ENCODE data around the gene ZC2HC1C.
"Not testable (repeated sequence)": the region's sequence is repeated elsewhere in the genome, so short reads cannot be mapped to it uniquely, and the experiment has no call there.

Gene ZC2HC1C

DNA sequence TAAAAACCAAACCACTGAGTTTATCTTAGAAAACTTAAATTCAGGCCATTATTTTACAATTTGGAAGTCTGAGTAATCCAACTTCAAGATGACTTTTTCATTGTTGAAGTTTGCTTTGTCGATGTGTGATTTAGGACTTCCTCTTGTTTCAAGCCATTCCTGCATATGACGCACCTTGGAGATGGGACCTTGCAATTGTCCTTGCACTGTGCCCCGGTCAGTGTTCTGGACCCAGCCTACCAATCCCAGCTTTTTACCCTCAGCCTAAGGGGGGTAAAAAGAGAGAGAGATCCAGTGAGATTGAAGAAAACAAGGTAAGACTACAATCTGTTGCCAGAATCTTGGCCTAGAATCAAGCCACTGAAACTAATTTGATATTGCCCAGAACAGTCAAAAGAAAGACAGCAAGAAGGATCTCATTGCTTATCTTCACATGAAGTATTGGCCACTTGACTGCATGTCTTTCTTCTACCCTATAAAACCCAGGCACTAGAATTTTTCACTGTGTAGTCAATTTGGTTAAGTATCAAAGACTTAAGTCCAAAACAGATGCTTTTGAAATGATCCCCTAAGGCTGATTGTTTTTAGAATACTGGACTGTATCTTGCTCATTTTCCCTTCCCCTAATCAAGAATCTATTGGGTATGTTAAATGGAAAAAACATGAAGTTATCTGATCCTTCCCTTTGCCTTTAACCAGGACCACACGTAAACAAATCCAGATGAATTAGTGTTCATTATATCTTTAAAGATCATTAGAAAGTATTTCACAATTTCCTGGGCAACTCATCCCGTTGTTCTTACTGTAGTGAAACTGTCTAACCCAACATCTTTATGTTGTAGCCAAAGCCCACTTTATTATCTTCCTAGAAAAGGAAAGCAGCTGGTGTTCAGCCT is 15.8 kb upstream of the ZC2HC1C start:
- peak; percentile 69 for FAIRE-seq
- DNase-seq (ENCODE audit: insufficient read length, low spot score) = no peak

DNA sequence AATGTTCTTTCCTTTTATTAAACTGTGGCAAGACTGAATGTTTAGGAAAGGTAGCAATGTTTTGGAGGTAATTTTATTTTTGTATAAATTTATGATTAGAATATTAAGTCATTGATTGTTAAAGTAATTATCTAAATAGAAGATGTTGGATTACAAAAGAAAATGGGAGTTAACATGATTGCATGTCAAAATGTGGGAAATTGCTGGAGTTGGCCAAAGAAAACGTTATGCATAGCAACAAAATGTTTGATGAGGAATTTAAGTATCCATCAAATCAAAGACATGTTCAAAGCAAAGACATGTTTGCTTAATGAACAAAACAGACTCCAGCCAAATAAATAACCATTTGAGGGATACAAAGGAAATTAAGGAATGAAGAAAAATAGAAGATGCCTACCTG is 15.0 kb upstream of the ZC2HC1C start:
- peak; percentile 69 for FAIRE-seq

DNA sequence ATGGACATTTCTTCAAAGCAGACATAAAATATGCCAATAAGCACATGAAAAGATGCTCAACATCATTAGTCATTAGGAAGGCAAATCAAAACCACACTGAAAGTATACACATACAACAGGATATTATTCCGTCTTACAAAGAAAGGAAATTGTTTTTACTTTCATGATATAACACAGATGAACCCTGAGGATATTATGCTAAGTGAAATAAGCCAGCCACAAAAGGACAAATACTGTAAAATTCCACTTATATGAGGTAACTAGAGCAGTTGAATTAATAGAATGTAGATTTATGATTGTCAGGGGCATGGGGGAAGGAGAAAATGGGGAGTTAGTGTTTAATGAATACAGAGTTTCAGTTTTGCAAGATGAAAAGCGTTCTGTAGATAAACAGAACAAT is 9.8 kb upstream of the ZC2HC1C start:
- FAIRE-seq = peak; percentile 60
- no peak for DNase-seq (ENCODE audit: insufficient read length, low spot score)

More for the DNA sequence above, 15.0 kb upstream of the ZC2HC1C start:
- no peak for DNase-seq (ENCODE audit: insufficient read length, low spot score)

DNA sequence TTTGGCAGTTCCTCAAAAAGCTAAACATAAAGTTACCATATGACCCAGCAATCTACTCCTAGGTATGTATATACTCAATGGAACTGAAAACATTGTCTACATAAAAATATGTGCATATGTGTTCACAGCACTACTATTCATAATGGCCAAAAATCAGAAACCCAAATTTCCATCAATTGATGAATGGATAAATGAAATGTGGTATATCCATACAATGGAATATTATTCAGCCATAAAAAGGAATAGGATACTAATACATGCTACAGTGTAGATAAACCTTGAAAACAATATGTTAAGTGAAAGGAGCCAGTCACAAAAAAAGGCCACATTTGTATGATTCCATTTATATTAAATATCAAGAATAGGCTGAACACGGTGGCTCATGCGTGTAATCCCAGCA is 9.0 kb upstream of the ZC2HC1C start:
- no peak for FAIRE-seq
- DNase-seq (ENCODE audit: insufficient read length, low spot score) = no peak

DNA sequence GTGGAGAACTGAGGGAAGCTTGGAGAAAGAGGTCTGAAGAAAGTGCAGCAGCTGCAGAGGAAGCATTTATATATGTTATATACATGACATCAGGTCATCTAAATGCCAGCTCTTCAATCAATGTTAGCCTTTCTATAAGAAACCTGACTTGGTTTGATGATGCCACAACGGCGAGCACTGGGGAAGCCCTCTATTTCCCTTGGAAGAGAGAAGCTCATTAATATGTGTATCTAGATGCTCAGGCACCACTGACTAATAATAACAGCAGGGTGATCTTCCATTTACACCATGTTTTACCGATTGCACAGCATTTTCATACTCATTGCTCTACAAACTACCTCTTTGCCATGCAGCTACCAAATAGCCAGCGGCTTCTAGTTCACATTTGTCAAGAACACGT is 6.4 kb upstream of the ZC2HC1C start:
- FAIRE-seq (no peak), DNase-seq (ENCODE audit: insufficient read length, low spot score) (no peak)

DNA sequence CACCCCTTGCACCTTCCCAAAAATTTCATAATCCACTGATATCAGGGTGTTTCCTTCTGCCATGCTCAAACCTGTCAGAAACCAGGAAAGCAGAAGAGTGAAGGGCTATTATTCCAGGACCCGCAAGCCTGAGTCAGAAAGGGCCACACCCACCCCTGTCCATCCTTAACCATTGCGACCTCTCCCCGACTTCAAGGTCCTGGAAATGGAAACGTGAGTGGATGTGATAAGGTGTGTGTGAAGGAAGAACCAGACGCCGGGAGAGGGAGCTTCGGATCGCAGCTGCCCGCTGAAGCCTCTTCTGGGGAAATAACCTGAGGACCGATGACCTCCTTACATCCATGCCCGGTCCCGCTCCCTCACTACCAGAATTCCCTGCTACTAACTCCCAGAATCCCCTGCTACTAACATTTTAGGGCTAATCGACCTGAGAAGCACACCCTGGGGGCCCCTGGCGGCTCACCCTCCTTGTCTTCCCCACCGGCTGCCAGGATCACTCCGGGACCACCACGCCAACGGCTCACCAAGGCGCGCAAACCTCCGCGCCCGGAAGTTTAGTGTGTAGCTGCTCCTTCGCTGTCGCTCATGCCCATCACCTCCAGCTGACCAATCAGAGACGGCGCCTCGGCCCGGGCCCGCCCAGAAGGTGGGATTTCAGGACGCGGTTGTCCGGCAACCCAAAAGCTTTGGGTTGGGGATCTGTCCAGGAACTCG is 5.8 kb upstream of the ZC2HC1C start, which contains the start of gene ACYP1:
Gene ACYP1, minus strand, starts transcription at position 534 of the 714 bp plus-strand sequence. Its CDS starts 471 bp downstream, at position 63.
- peak; percentile 100 for DNase-seq (ENCODE audit: insufficient read length, low spot score)
- peak; percentile 99 for FAIRE-seq

DNA sequence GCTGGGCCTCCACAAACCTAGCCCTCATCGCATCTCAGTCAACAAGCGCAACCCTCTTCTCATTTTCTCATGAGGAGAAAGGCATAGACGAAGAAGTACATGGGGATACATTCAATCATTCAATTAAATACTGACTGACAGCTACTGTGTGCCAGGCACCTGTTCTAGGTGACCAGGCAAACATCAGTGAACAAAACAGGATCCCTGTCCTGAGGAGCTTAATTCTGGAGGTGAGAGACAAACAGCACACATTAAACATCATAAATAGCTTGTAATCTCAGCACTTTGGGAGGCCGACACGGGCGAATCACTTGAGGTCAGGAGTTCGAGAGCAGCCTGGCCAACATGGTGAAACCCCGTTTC is 5.3 kb upstream of the ZC2HC1C start:
- FAIRE-seq = no peak
- no peak for DNase-seq (ENCODE audit: insufficient read length, low spot score)

DNA sequence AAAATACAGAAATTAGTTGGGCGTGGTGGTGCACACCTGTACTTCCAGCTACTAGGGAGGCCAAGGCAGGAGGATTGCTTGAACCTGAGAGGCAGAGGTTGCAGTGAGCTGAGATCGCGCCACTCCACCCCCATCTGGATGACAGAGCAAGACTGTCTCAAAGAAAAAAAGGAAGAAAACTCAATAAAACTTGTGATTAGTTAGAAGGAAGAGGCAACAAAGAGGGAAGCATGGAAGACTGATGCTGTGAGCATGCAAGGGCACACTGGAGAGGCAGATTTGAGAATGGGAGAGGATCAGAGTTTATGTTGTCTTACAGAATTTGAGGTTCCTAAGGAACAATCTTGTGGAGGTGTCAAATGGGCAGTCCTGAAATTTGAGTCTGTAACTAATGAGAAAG is 2.8 kb upstream of the ZC2HC1C start:
- FAIRE-seq (no peak), DNase-seq (ENCODE audit: insufficient read length, low spot score) (no peak)

DNA sequence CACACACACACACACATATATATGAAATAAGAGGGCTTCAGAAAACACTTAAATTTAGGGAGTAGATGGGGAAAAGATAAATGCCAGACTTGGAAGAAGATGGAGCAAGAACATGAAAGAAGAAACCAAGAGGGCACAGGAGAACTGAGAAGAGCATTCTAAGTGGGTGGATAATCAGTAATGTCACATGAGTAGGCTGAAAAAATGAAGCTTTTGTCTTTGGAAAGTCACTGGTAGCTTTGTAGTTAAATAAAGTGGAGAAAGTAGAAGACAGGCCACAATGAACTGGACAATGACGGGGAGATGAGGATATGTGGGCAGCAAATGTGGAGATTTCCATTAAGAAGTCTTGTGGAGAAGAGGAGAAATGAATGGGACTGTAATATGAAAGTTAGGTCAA is 2.2 kb upstream of the ZC2HC1C start:
- FAIRE-seq = no peak
- DNase-seq (ENCODE audit: insufficient read length, low spot score) = no peak

DNA sequence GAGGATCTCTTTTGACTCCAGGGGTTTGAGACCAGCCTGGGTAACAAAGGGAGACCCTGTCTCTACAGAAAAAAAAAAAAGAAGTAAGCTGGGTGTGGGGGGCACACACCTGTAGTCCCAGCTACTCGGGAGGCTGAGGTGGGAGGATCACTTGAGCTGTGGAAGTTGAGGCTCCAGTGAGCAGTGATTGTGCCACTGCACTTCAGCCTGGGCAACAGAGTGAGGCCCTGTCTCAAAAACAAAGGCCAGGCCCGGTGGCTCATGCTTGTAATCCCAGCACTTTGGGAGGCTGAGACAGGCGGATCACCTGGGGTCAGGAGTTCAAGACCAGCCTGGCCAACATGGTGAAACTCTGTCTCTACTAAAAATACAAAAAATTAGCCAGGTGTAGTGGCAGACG is 1.7 kb upstream of the ZC2HC1C start:
- not testable (repeated sequence) for FAIRE-seq; DNase-seq (ENCODE audit: insufficient read length, low spot score)

DNA sequence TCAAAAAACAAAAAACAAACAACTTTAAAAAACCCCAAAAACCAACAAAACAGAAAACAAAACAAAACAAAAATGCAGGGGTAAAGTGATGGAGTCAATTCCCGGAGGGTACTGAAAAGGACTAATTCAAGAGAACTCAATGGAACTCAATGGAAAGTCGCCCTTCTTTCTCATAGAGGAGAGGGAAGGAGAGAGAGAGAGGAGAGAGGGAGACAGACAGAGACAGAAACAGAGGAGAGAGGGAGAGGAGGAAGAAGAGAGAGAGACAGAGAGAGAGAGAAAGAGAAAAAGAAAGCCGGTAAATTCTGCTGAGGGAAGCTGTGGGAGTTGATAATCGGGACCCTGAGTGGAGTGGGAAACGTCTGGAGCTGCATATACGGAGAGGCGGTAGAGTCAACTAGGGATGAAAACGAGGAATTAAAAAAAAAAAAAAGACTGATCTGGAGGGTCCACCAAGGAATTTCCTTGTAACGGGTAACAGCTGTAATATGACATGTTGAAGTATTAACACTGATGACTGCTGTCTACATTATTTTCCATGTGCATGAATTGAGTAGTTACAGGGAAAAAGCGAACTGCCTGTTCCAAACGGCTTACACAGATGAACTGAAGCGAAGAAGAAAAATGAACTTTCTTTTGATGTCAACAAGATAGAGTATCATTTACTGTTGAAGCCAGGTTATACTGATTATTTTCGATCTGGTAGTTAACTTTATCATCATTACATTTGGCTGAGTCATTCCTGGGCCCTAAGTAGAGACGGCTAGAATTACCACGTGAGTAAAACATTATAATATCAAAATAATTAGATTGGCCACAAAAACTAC is 934 bp upstream of the ZC2HC1C start:
- no peak for DNase-seq (ENCODE audit: insufficient read length, low spot score)
- FAIRE-seq = no peak

DNA sequence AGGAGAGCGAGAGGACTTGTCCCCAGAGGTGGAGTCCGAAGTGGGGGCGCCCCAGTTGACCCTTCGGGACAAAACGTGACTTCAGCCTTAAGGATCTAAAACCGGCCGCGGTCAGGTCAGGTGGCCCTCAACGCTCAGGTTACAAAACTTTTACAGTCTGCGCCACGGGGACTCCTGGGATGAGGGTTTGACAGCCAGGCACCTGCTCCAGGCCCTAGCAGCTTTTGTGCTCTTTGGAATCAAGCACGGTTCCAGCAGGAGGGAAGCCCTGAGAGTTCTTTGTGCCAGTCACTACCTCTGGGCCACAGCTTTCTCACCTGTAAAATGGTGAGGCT is 337 bp downstream of the ZC2HC1C start:
- FAIRE-seq = no peak
- no peak for DNase-seq (ENCODE audit: insufficient read length, low spot score)

DNA sequence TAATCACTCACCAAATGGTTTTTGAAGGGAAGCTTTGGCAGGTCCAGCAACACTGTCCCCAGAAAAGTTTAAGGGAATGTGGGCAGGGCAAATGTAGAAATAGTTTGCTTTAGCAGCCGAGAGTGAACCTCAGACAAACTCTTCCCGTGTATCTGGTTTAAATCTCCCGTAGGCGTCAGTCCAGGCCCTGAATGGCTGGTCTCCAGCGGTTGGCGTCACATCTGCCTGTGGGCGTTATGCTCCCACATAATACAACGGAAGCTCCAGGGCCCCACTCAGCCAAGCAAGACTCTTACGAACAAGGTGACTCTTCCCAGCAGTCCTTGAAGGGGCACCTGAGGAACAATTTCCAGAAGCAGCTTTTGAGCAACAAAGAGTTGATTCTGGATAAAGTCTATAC is 942 bp downstream of the ZC2HC1C start:
- no peak for FAIRE-seq
- no peak for DNase-seq (ENCODE audit: insufficient read length, low spot score)

DNA sequence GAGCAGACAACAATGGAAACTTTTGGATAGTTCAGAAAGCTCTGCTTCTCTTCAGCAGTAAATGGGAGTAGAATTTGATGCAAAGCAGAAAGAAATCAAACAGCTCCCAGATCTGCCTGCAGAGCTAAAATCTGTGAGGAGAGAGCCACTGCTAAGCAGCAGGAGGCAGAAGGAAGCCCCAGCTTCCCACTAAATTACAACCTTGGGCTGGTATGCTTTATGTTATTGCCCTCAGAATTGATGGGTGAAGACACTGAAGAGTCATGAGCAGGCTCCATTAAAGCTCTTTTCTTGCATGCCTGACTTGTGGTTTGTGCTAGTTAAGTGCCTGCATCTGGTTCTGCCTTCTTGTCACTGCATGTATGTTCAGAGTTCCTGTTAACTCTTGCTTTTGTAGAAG is 8.4 kb downstream of the ZC2HC1C start:
- FAIRE-seq (peak; percentile 31), DNase-seq (ENCODE audit: insufficient read length, low spot score) (no peak)

DNA sequence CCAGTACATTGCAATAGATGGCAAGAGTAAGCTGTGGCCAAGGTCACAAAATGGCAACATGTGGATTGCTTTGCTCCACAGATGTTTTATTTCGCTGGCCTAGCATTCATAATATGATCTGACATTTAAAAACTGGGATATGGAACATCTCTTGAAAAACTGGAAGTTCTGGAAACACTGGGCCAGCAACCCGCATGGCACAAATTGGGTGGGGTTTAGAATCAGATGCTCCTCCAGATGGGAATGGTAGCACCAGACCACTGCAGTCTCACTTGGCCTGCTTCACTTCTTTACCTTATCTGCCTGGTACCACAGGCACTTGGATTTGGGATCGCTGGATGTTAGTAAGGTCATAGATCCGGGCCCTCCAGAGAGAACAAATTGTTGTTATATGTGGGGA is 10.1 kb downstream of the ZC2HC1C start:
- no peak for DNase-seq (ENCODE audit: insufficient read length, low spot score)
- FAIRE-seq = peak; percentile 73

DNA sequence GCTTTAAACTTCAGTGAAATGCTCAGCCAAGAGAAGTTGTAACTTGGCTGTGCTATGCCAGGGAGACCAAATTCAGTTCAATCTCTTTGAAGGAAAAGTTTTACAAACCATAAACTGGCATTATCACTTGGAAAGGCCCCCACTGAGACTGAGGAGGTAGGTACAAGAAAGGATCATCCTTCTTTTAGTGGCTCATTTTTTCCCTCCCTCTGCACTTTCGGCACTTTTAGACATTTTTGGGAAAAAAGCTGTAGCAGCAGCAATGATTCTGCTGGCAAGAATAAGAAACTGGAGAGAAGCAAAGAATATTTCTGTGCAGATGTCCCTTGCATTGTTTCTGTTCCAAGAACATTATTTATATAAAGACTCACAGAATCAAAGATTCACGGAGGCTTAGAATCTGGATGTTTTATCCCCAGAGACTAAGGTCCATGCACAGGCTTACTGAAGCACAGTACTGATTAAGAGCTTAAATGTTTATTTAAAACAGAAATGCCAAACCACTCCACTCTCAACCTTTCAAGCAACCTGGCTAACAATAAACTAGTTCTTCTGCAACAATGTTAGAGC is 12.3 kb downstream of the ZC2HC1C start:
- DNase-seq (ENCODE audit: insufficient read length, low spot score) (no peak), FAIRE-seq (no peak)

DNA sequence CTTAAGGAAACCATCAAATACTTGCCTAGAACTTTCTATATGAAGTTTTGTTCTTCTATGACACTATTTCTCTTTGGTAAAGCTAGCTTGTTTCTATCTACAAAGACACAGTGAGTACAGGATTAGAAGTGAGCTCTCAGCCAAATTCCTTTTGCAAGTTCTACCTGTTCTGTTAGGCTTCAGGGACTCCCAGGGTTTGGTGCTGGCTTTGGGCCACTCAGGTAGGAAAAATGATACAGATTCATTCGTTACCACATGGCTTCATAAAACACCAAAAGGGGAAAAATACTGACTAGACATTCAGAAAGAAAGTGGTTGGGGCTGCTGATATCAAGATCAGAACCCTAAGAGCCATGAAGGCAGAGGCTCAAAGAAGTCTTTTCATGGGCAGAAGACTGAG is 13.8 kb downstream of the ZC2HC1C start:
- no peak for FAIRE-seq
- DNase-seq (ENCODE audit: insufficient read length, low spot score) = no peak

DNA sequence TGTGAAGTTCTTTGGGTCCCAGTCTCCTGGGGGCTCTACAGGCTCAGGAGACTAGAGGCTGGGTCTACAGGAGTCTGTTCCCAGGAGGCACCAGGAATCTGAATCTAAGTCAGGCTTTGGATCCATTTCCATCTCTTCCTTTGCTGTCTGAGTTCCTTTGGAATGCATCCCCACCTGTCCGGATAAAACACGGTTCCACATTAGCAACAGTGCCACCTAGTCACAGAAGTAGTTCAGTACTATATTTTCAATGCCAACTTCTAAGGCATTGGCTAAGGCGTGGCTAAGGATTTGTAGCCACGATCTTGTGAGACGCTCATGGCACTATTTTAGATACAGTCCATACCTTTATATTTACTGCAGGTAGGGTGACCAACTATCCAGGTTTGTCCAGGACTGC is 15.1 kb downstream of the ZC2HC1C start:
- peak; percentile 93 for FAIRE-seq
- DNase-seq (ENCODE audit: insufficient read length, low spot score) = peak; percentile 66

DNA sequence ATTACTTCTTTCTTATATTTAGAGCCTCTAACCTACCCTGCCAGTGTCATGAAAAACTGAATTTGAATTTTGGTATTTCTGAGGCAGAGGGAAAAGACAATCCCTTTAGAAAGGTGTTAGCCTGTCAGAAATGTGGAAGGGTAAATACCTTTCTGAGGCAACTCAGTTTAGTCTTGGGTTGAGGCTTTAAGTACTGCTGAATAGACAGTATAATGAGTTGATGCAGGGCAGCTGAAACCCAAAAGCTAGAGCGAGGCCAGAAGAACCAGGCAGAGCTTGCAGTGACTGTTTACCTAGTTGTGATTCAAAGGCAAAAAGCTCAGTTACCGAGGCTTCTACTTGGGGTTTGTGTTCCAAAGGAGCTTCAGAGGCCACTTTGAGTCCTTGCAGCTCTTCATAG is 18.7 kb downstream of the ZC2HC1C start:
- FAIRE-seq (no peak), DNase-seq (ENCODE audit: insufficient read length, low spot score) (no peak)

DNA sequence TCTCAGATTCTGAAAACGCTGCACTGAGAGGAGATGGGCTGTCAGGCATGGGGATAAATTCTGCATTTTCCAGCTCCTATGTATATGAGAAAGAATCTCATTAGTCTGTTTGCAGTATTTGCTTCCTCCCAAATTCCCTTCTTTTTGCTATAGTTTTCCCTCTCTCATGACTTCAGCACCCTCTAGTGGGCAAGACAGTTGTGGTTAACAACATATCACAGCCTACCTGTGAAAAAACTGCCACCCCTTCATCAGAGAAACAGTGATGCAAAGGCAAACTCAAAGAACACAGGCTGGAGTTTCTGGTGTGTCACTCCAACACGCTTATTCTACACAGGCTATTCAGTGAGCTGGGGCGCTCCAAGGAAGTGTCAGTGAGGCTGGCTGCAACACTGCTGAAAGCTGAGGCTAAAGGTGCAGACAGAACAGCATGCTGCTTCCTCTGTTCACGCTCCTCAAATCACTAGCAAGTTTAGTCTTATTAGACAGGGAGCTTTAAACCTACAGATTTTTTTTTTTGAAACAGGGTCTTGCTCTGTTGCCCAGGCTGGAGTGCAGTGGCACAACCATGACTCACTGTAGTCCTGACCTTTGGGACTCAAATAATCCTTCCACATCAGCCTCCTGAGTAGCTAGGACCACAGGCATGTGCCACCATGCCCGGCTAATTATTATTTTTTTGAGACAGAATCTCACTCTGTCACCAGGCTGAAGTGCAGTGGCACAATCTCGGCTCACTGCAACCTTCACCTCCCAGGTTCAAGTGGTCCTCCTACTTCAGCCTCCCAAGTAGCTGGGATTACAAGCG is 19.3 kb downstream of the ZC2HC1C start:
- DNase-seq (ENCODE audit: insufficient read length, low spot score) (peak; percentile 87), FAIRE-seq (peak; percentile 97)
